Cardiac muscle cell (in vitro differentiated cells and primary cell): Measurements from ENCODE around the gene RNF13. TPM values are rescaled to one million over a fixed set of nuclear protein-coding genes. Genes with fewer than 3 reads are reported as not detected.
"Not testable (repeated sequence)": the region's sequence is repeated elsewhere in the genome, so short reads cannot be mapped to it uniquely, and the experiment has no call there.

Experiments
- DNase-seq, 2 donors: peaks; one replicate each; pipeline versions ENCODE4 v3.0.0 to v3.0.0-alpha.2; 2010 to 2017; ENCODE audit warnings: low read depth in 1 of 2, low spot score in 1 of 2
- H3K27ac ChIP-seq: fragments of 200-600 bp; sonication (generic); 2 replicates; pipeline ENCODE4 v1.5.1; 2016
- H3K27me3 ChIP-seq: fragments of 200-600 bp; sonication (generic); 2 replicates; pipeline ENCODE4 v1.6.0; 2016; ENCODE audit warnings: control low read depth
- H3K36me3 ChIP-seq: fragments of 200-600 bp; sonication (generic); 2 replicates; pipeline ENCODE4 v1.5.1; 2016; ENCODE audit warnings: control low read depth
- H3K4me1 ChIP-seq: fragments of 200-600 bp; sonication (generic); 2 replicates; pipeline ENCODE4 v1.8.1; 2017; ENCODE audit warnings: low read depth, mild to moderate bottlenecking, mixed run types
- H3K4me3 ChIP-seq: fragments of 200-600 bp; sonication (generic); 2 replicates; pipeline ENCODE4 v1.5.1; 2016; ENCODE audit warnings: mild to moderate bottlenecking
- H3K9me3 ChIP-seq: fragments of 200-600 bp; sonication (generic); 2 replicates; pipeline ENCODE4 v1.5.1; 2017; ENCODE audit warnings: low read depth, mild to moderate bottlenecking, control low read depth
- polyA plus RNA-seq: library from polyadenylated mRNA; unstranded; fragments of >200 nt; fragmentation: Nextera tagmentation; extraction: Ambion mirVana; gene quantifications from 2 replicates; pipeline ENCODE4 v1.2.1, GENCODE V29; 2016
- total RNA-seq: library from RNA; depleted of rRNA; stranded (reverse); fragments of >200 nt; gene quantifications from 2 replicates; pipeline ENCODE4 v1.2.3, GENCODE V29; 2016
- TF ChIP-seq, protein P1 (sequence below): IDR thresholded peaks from 2 replicates; pipeline ENCODE4 v1.5.1; 2012; ENCODE audit warnings: low read depth, mild to moderate bottlenecking, low read length

RNF13 gene
- total and polyA plus RNA-seq, 2 experiments from 2014 or later = 15.9 to 44.7 TPM

DNA sequence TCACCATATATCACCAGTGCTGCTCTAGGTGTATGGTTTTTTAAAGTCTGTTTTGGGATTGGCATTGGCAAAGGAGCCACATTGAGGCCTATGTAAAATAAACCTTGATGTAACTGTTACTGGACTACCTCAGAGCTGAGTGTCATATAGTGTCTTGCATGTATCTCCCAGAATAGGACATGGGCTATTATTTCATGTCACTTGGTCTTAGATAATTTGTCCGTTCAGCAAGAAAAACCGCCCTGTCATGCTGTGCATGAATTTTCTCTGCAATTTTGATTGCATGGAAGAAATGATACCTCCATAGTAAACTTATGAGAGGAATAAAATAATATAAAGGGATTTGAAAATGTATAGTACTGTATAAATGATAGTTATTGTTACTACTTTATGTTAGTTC, 59.6 kb downstream of the RNF13 start:
- H3K36me3 ChIP-seq = no peaks in the 10 kb centered on the region
- no peaks in the 10 kb centered on the region for H3K4me1 ChIP-seq
- DNase-seq = no peak
- H3K27me3 ChIP-seq = no peaks in the 10 kb centered on the region
- no peak overlapping the region for H3K4me3 ChIP-seq
- TF ChIP-seq, protein P1, sequence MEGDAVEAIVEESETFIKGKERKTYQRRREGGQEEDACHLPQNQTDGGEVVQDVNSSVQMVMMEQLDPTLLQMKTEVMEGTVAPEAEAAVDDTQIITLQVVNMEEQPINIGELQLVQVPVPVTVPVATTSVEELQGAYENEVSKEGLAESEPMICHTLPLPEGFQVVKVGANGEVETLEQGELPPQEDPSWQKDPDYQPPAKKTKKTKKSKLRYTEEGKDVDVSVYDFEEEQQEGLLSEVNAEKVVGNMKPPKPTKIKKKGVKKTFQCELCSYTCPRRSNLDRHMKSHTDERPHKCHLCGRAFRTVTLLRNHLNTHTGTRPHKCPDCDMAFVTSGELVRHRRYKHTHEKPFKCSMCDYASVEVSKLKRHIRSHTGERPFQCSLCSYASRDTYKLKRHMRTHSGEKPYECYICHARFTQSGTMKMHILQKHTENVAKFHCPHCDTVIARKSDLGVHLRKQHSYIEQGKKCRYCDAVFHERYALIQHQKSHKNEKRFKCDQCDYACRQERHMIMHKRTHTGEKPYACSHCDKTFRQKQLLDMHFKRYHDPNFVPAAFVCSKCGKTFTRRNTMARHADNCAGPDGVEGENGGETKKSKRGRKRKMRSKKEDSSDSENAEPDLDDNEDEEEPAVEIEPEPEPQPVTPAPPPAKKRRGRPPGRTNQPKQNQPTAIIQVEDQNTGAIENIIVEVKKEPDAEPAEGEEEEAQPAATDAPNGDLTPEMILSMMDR = no peak
- no peaks in the 10 kb centered on the region for H3K9me3 ChIP-seq
- no peak overlapping the region for H3K27ac ChIP-seq

DNA sequence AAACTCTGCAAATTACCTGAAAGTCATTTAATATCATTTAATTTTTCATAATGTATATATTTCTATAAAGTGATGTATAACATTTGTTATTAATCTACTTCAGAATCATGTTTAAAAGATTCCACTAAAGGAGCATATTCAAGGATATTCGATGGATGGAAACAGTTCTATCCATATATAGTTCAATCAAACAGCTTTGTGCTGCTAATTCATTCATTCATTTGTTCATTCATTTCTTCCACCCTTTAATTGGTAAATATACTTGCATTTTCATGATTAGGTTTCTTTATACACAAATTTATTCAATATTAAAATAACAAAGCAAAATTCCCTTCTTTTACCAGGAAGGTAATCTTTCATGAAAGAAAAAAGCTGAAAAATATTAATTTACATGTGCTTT, 64.7 kb downstream of the RNF13 start:
- no peaks in the 10 kb centered on the region for H3K9me3 ChIP-seq
- H3K4me1 ChIP-seq = no peaks in the 10 kb centered on the region
- no peak for DNase-seq
- no peaks in the 10 kb centered on the region for H3K36me3 ChIP-seq
- no peaks in the 10 kb centered on the region for H3K27me3 ChIP-seq
- no peak overlapping the region for H3K27ac ChIP-seq
- TF ChIP-seq, protein P1 = no peak
- H3K4me3 ChIP-seq = no peak overlapping the region

DNA sequence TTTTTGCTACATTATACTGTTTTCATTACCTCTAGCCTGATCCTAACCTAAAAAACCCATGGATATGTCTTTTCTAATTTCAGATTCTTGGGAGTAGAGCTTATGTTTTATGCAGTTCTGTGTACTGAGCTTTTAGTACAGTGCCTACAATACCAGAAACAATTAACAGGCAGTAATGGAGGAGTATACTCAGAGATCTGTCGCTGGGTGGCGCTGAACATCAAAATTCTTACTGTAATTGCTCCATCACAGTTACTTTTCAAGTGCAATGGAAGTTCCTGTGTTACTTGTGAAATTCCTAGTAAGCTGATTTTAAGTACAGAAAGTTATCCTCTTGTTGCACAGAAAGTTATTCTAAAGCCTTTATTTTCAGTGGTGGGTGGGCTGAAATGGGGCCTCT, 66.9 kb downstream of the RNF13 start:
- no peaks in the 10 kb centered on the region for H3K9me3 ChIP-seq
- H3K27me3 ChIP-seq = no peaks in the 10 kb centered on the region
- peak; percentile 78 to 83 for DNase-seq
- H3K4me3 ChIP-seq = no peak overlapping the region
- no peaks in the 10 kb centered on the region for H3K4me1 ChIP-seq
- TF ChIP-seq, protein P1 = peak; percentile 74
- no peak overlapping the region for H3K27ac ChIP-seq
- no peaks in the 10 kb centered on the region for H3K36me3 ChIP-seq

DNA sequence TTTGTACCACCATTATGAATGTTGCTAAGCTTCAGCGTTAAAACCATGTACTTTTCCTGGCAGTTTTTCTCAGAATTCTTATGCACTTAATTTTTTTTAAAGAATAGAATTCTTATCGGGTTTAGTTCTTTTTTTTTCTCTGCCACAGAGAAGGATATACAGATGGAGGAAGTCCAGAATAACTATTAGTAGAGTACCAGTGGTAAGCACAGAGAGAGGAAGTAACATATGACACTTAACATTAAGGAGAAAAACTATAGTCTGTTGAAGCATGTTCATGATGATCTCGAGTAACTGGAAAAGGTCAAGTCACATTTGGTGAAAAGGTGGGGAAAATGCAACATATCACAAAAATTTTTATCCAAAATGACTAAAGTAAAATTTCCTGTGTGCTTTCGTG, 68.9 kb downstream of the RNF13 start:
- Histone ChIP-seq H3K27ac (no peak overlapping the region), H3K9me3 (no peaks in the 10 kb centered on the region), H3K27me3 (no peaks in the 10 kb centered on the region), H3K36me3 (no peaks in the 10 kb centered on the region), H3K4me1 (no peaks in the 10 kb centered on the region), H3K4me3 (no peak overlapping the region)
- no peak for DNase-seq
- TF ChIP-seq, protein P1 = no peak

DNA sequence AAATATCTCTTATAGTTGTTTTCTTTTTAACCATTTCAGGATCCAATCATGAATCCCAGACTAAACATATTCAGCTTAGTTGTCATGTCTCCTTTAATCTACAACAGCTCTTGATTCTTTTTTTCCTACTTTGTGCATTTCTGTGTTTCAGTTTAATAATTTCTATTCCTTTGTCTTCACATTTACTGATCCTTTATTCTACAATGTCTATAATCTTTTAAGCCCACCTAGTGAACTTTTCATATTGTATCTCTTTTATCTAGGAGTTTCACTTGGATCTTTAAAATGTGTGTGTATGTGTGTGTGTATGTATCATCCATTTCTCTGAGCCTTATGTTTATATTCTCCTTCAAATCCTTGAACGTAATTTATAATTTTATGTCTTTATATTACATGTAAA, 70.1 kb downstream of the RNF13 start:
- H3K4me1 ChIP-seq = no peaks in the 10 kb centered on the region
- TF ChIP-seq, protein P1 = no peak
- no peak overlapping the region for H3K4me3 ChIP-seq
- DNase-seq = no peak
- H3K36me3 ChIP-seq = no peaks in the 10 kb centered on the region
- no peaks in the 10 kb centered on the region for H3K27me3 ChIP-seq
- no peaks in the 10 kb centered on the region for H3K9me3 ChIP-seq
- H3K27ac ChIP-seq = no peak overlapping the region

DNA sequence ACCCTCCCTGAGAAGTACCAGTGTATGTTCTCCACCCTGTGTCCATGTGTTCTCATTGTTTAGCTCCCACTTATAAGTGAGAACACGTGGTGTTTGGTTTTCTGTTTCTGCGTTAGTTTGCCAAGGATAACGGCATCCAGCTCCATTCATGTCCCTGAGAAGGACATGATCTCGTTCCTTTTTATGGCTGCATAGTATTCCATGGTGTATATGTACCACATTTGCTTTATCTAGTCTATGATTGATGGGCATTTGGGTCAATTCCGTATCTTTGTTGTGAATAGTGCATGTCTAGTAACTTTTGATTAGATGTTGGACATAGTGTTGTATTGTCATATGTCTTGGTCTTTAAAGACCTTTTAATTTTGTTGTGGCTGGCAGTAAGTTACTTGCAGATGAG, 70.8 kb downstream of the RNF13 start:
- H3K4me1 ChIP-seq, H3K36me3 ChIP-seq, H3K4me3 ChIP-seq, DNase-seq, H3K27ac ChIP-seq, H3K27me3 ChIP-seq, H3K9me3 ChIP-seq: not testable (repeated sequence)

DNA sequence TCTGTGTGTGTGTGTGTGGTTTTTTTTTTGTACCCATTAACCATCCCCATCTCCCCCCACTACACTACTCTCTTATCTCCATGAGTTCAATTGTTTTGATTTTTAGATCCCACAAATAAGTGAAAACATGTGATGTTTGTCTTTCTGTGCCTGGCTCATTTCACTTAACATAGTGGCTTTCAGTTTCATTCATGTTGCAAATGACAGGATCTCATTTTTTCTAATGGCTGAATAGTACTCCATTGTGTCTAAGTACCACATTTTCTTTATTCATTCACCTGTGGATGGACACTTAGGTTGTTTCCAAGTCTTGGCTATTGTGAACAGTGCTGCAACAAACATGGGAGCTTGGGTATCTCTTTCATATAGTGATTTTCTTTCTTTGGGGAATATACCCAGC, 71.8 kb downstream of the RNF13 start:
- H3K27ac ChIP-seq, H3K36me3 ChIP-seq, DNase-seq, H3K27me3 ChIP-seq, H3K4me3 ChIP-seq, H3K4me1 ChIP-seq, H3K9me3 ChIP-seq: not testable (repeated sequence)
